ENCODE data around the gene SHQ1.

Gene SHQ1

GRCh38 chr3:72728958-72729467 lies 119.2 kb downstream of the SHQ1 start:
- no peak overlapping the region for H3K4me2 ChIP-seq
- no peak overlapping the region for H3K27ac ChIP-seq
- H3K27me3 ChIP-seq (ENCODE audit: insufficient read depth, low read depth), result no peaks in the 10 kb centered on the region
- TF ChIP-seq CTCF (conservative IDR thresholded peaks at IDR 0.05; ENCODE audit: low read depth, low read length), result no peak
- H3K79me2 ChIP-seq (ENCODE audit: insufficient read depth, low read depth), result no peaks in the 10 kb centered on the region
- H3K9ac ChIP-seq, result no peak overlapping the region
- no peaks in the 10 kb centered on the region for H4K20me1 ChIP-seq (ENCODE audit: insufficient read depth)
- no peaks in the 10 kb centered on the region for H3K36me3 ChIP-seq (ENCODE audit: insufficient read depth)
- no peak overlapping the region for H3K4me3 ChIP-seq (IDR thresholded peaks at IDR 0.05; ENCODE audit: insufficient read depth, low read depth, low read length)
- H3K4me1 ChIP-seq (ENCODE audit: low read depth, poor library complexity, severe bottlenecking), result no peaks in the 10 kb centered on the region
- H2AFZ ChIP-seq (ENCODE audit: low read depth), result no peak overlapping the region

- no peak overlapping the region for H3K4me2 ChIP-seq
- H3K36me3 ChIP-seq (ENCODE audit: insufficient read depth), result no peaks in the 10 kb centered on the region
- H2AFZ ChIP-seq (ENCODE audit: low read depth), result no peak overlapping the region
- H4K20me1 ChIP-seq (ENCODE audit: insufficient read depth), result no peaks in the 10 kb centered on the region
- no peaks in the 10 kb centered on the region for H3K27me3 ChIP-seq (ENCODE audit: insufficient read depth, low read depth)
- no peaks in the 10 kb centered on the region for H3K4me1 ChIP-seq (ENCODE audit: low read depth, poor library complexity, severe bottlenecking)
- no peak overlapping the region for H3K9ac ChIP-seq
- TF ChIP-seq CTCF (conservative IDR thresholded peaks at IDR 0.05; ENCODE audit: low read depth, low read length), result no peak
- H3K79me2 ChIP-seq (ENCODE audit: insufficient read depth, low read depth), result no peaks in the 10 kb centered on the region
- H3K27ac ChIP-seq, result no peak overlapping the region
- H3K4me3 ChIP-seq (IDR thresholded peaks at IDR 0.05; ENCODE audit: insufficient read depth, low read depth, low read length), result no peak overlapping the region
These were observed 119.8 kb downstream of the SHQ1 start for GRCh38 chr3:72728329-72728889.

GRCh38 chr3:72727726-72728125 lies 120.5 kb downstream of the SHQ1 start:
- H3K36me3 ChIP-seq (ENCODE audit: insufficient read depth), result no peaks in the 10 kb centered on the region
- no peaks in the 10 kb centered on the region for H3K79me2 ChIP-seq (ENCODE audit: insufficient read depth, low read depth)
- H3K4me3 ChIP-seq (IDR thresholded peaks at IDR 0.05; ENCODE audit: insufficient read depth, low read depth, low read length), result no peak overlapping the region
- H3K4me1 ChIP-seq (ENCODE audit: low read depth, poor library complexity, severe bottlenecking), result no peaks in the 10 kb centered on the region
- H4K20me1 ChIP-seq (ENCODE audit: insufficient read depth), result no peaks in the 10 kb centered on the region
- H3K27me3 ChIP-seq (ENCODE audit: insufficient read depth, low read depth), result no peaks in the 10 kb centered on the region
- TF ChIP-seq CTCF (conservative IDR thresholded peaks at IDR 0.05; ENCODE audit: low read depth, low read length), result no peak
- no peak overlapping the region for H3K9ac ChIP-seq
- H3K27ac ChIP-seq, result no peak overlapping the region
- no peak overlapping the region for H3K4me2 ChIP-seq
- H2AFZ ChIP-seq (ENCODE audit: low read depth), result no peak overlapping the region

GRCh38 chr3:72727172-72727571 lies 121.1 kb downstream of the SHQ1 start:
- Histone ChIP-seq H3K36me3 (ENCODE audit: insufficient read depth) (no peaks in the 10 kb centered on the region), H3K4me1 (ENCODE audit: low read depth, poor library complexity, severe bottlenecking) (no peaks in the 10 kb centered on the region), H4K20me1 (ENCODE audit: insufficient read depth) (no peaks in the 10 kb centered on the region), H2AFZ (ENCODE audit: low read depth) (no peak overlapping the region), H3K4me3 (IDR thresholded peaks at IDR 0.05; ENCODE audit: insufficient read depth, low read depth, low read length) (no peak overlapping the region), H3K4me2 (no peak overlapping the region), H3K9ac (no peak overlapping the region), H3K27me3 (ENCODE audit: insufficient read depth, low read depth) (no peaks in the 10 kb centered on the region), H3K27ac (no peak overlapping the region), H3K79me2 (ENCODE audit: insufficient read depth, low read depth) (no peaks in the 10 kb centered on the region)
- TF ChIP-seq CTCF (conservative IDR thresholded peaks at IDR 0.05; ENCODE audit: low read depth, low read length), result no peak

Measured in KMS-11 (cell line).